ENCODE results near the gene GRIA1. TPM values are rescaled to one million over a fixed set of nuclear protein-coding genes. Genes with fewer than 3 reads are reported as not detected.

GRIA1 gene
- total and polyA plus RNA-seq, 2 of the 4 experiments (the other 2 are of a cell fraction) = 0.48 to 1.3 TPM

GRCh38 chr5:153623751-153624450 is 133.4 kb downstream of the GRIA1 start (continued):
- no peak for TF ChIP-seq MAZ (IDR thresholded peaks at IDR 0.05; ENCODE audit: borderline replicate concordance, low read depth, low read length)

- Histone ChIP-seq H3K4me1 (ENCODE audit: control insufficient read depth, insufficient read depth, low read length) (peaks cover 7% of the 10 kb centered on the region), H3K18ac (ENCODE audit: low read depth, low read length) (no peak overlapping the region; the same call in 1 of the 2 replicates), H2BK120ac (ENCODE audit: low read depth, low read length) (peak overlapping the region; percentile 87), H3K14ac (replicated peaks; ENCODE audit: low read depth, low read length) (no peak overlapping the region; the same call in 1 of the 2 replicates), H4K91ac (ENCODE audit: insufficient read depth, low read depth, low read length) (peak overlapping the region; percentile 78), H3K56ac (ENCODE audit: extremely low read depth, insufficient read depth, low read length) (no peak overlapping the region), H3K36me3 (ENCODE audit: control insufficient read depth, insufficient read depth, low read length) (no peaks in the 10 kb centered on the region), H2BK20ac (ENCODE audit: low read depth, low read length) (peak overlapping the region; percentile 81; the same call in 1 of the 2 replicates), H3K4me2 (ENCODE audit: low read depth, low read length) (no peak overlapping the region), H3K79me1 (ENCODE audit: low read depth in 1 of 2, low read length in 2 of 2) (no peaks in the 10 kb centered on the region), H2AFZ (replicated peaks; ENCODE audit: low read length, poor library complexity) (peak overlapping the region; percentile 46), H3K23ac (ENCODE audit: low read depth, low read length) (peak overlapping the region; percentile 35; the same call in 1 of the 2 replicates), H4K20me1 (ENCODE audit: insufficient read depth, low read length) (no peaks in the 10 kb centered on the region), H3K9me3 (ENCODE audit: control insufficient read depth, insufficient read depth, low read length) (no peaks in the 10 kb centered on the region), H3K27me3 (ENCODE audit: control insufficient read depth, insufficient read depth, low read length) (no peaks in the 10 kb centered on the region), H4K8ac (ENCODE audit: low read depth in 2 of 2, low read length in 2 of 2) (peak overlapping the region; percentile 56 to 75), H2BK15ac (ENCODE audit: low read depth, low read length) (peak overlapping the region; percentile 53; the same call in 1 of the 3 replicates), H3K4ac (ENCODE audit: low read depth, low read length) (peak overlapping the region; percentile 54), H3K4me3 (ENCODE audit: insufficient read depth, low read depth, low read length) (no peak overlapping the region), H3K27ac (ENCODE audit: insufficient read depth, low read length) (no peak overlapping the region; the same call in 1 of the 2 replicates), H3K9ac (ENCODE audit: low read depth, low read length) (no peak overlapping the region), H2BK5ac (ENCODE audit: low read depth, low read length, poor library complexity, severe bottlenecking) (peak overlapping the region; percentile 62), H2AK5ac (ENCODE audit: low read depth, low read length) (peak overlapping the region; percentile 85; the same call in 1 of the 2 replicates), H4K5ac (ENCODE audit: low read depth, low read length) (peak overlapping the region; percentile 12; the same call in 1 of the 2 replicates), H2AK9ac (replicated peaks; ENCODE audit: low read depth, low read length, poor library complexity) (no peak overlapping the region), H3K9me1 (ENCODE audit: insufficient read depth, low read length) (peaks cover 12% of the 10 kb centered on the region; the same call in 1 of the 2 replicates)
- intact Hi-C loops (cut with micrococcal nuclease) = no loop called here
- ATAC-seq (ENCODE audit: low read depth) = no peak
- in situ Hi-C loops (cut with MboI; ENCODE audit: low sequenced_read_pairs) = no loop called here
- peak; percentile 7 for DNase-seq
- TF ChIP-seq RFX5 (IDR thresholded peaks at IDR 0.05; ENCODE audit: low read depth, low read length) = no peak
- TF ChIP-seq POLR2A (IDR thresholded peaks at IDR 0.05; ENCODE audit: low read depth, low read length) = no peak
- TF ChIP-seq RAD21 (IDR thresholded peaks at IDR 0.05; ENCODE audit: low read length) = no peak
- no peak for TF ChIP-seq MAFK (IDR thresholded peaks at IDR 0.05; ENCODE audit: low read depth, low read length)
- no peak for TF ChIP-seq RCOR1 (IDR thresholded peaks at IDR 0.05; ENCODE audit: insufficient replicate concordance, low read length)
- dilution Hi-C loops (cut with HindIII; ENCODE audit: low sequenced_read_pairs, unreplicated experiment) = no loop called here
- no CpG with 5 or more reads among the region's 3 CpGs for WGBS, 2 experiments (ENCODE audit: extremely low coverage in 2 of 2, insufficient read length in 1 of 2)
- CTCF ChIA-PET = no interaction called here
- POLR2A ChIA-PET (ENCODE audit: unreplicated experiment) = no interaction called here
- BruUV-seq (replicated peaks) = no TSS peak
Measured at GRCh38 chr5:153624451-153624765, 133.9 kb downstream of the GRIA1 start.
